Mononuclear cell (primary cell): Measurements from ENCODE around the gene OBP2B. TPM values are rescaled to one million over a fixed set of nuclear protein-coding genes. Genes with fewer than 3 reads are reported as not detected.
"Not testable (repeated sequence)": the region's sequence is repeated elsewhere in the genome, so short reads cannot be mapped to it uniquely, and the experiment has no call there.

Experiments
- H3K27me3 ChIP-seq: 2 replicates; pipeline ENCODE4 v1.6.0; 2011; ENCODE audit warnings: low read length, control low read depth; ENCODE audit not compliant: insufficient read depth
- H3K4me1 ChIP-seq: 2 replicates; pipeline ENCODE4 v1.5.1; 2011; ENCODE audit warnings: mild to moderate bottlenecking, low read length, control low read depth; ENCODE audit not compliant: insufficient read depth
- H3K4me3 ChIP-seq: 2 replicates; pipeline ENCODE4 v1.5.1; 2011; ENCODE audit warnings: mild to moderate bottlenecking, low read length, moderate library complexity
- H3K9me3 ChIP-seq: 2 replicates; pipeline ENCODE4 v1.5.1; 2011; ENCODE audit warnings: low read depth, mild to moderate bottlenecking, control low read depth, low read length
- total RNA-seq: library from RNA; depleted of rRNA; stranded (reverse); fragments of >200 nt; gene quantifications from one replicate; pipeline ENCODE4 v1.2.3, GENCODE V29; 2012

Gene OBP2B
- total RNA-seq, 1 donor, result not detected

DNA sequence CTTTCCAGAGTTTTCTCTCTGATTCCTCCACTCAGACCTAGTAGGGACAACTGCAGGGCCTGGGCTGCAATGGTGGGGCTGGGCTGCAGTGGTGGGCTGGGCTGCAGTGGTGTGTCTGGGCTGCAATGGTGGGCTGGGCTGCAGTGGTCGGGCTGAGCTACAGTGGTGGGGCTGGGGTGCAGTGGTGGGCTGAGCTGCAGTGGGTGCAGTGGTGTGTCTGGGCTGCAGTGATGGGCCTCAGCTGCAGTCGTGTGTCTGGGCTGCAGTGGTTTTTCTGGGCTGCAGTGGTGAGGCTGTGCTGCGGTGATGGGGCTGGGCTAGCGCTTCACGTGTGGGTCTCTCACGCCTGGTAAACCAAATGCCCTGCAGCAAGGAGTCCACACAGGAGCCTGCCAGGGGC, 38.6 kb upstream of the OBP2B start:
- Histone ChIP-seq H3K4me1 (no peaks in the 10 kb centered on the region), H3K27me3 (no peaks in the 10 kb centered on the region), H3K9me3 (no peaks in the 10 kb centered on the region), H3K4me3 (no peak overlapping the region)

DNA sequence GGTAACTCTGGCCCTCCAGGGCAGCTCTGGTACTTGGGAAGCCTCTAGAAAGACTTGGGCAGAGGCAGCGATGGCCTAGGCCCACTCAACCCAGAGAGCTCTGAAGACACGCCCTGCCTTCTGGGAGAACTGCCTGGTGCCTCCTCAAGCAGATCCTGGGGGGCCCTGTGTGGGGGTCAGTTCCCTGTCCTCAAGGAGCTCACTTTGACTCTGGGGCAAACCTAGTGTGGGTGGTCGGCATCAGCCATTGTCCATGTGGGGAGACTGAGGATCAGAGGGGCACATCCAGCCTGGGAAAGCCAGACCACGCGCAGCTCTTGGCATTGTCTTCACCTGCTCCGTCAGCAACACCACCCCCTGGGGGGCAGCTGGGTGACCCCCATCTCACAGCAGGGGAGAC, 37.9 kb upstream of the OBP2B start:
- Histone ChIP-seq H3K4me3 (no peak overlapping the region), H3K4me1 (no peaks in the 10 kb centered on the region), H3K9me3 (no peaks in the 10 kb centered on the region), H3K27me3 (no peaks in the 10 kb centered on the region)

DNA sequence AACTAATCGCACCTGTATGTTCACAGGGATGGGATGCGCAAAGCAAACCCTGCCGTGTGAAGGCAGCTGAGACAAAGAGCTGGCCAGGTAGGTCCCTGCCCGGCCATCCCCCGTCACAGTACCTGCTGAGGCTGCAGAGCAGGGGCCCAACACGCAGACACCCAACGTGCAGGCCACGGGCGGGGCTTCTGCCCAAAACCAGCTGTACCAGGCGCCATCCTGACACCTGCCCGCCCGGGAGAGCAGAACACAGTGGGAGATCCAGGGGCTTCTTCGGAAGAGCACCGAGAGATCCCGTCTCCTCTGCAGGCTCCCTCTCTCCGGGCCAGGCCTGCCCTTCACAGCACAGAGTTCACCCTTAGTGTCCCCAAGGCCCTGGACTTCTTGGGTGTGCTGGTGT, 37.5 kb upstream of the OBP2B start:
- no peaks in the 10 kb centered on the region for H3K9me3 ChIP-seq

DNA sequence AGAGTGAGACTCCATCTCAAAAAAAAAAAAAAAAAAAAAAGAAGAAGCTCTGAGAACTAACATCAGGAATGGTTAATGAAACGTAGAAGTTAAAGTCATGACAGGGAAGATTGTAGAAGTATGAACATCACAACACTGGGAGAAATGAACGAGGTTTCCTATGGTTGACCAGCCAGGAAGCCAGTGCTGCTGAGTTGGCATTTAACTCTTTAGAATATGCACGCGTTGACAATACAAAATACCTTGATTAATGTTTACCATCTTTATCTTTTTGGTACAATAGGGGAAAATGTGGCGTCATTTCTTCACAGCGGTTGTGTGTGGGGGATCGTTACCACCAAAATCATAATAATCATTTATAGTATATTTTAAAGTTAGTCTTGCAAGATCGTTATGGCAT, 33.9 kb upstream of the OBP2B start:
- Histone ChIP-seq H3K9me3 (no peaks in the 10 kb centered on the region), H3K4me1 (peaks cover 10% of the 10 kb centered on the region), H3K4me3 (no peak overlapping the region), H3K27me3 (no peaks in the 10 kb centered on the region)

More for the DNA sequence above, 37.5 kb upstream of the OBP2B start:
- Histone ChIP-seq H3K27me3 (no peaks in the 10 kb centered on the region), H3K4me3 (no peak overlapping the region), H3K4me1 (no peaks in the 10 kb centered on the region)

DNA sequence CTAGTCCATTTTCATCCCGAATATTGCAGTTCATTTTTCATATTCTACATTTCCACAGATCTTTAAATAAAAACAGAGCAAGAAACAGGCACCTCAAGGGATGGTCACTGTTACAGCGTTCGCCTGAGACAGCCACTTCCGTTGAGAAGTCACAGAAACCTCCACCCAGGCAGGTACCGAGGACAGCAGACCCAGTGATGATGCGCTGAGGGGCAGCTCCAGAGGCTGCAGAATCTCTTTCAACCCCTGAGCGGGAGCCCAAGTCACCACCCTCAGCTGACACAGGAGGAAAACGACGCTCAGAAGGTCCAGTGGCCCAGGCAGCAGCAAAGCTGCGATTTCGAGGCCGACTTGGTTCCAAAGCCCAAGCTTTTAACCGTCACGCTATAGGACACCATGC, 33.2 kb upstream of the OBP2B start:
- Histone ChIP-seq H3K9me3 (no peaks in the 10 kb centered on the region), H3K27me3 (no peaks in the 10 kb centered on the region), H3K4me3 (no peak overlapping the region), H3K4me1 (peaks cover 10% of the 10 kb centered on the region)

DNA sequence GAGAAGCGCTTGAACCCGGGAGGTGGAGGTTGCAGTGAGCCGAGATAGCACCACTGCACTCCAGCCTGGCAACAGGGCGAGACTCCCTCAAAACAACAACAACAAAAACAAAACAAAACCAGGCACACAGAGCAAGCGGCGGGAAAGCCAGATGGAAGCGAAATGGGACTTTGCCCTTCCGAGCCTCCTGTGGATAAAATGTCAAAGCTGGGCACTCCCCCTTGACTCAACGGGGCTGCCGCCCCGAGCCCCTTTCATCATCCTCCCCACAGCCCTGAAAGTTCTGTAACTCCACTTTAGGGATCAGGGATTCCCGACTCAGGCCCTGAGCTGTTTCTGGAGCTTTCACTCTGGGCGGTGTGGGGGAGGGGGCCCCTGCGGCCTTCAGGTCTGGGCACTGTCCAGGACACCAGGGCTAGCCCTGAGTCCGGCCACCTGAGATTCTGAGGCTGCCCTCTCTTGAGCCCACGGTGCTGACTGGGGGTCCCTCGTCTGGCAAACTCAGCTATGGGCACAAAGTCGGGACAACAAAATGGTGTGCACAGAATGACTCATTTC, 30.6 kb upstream of the OBP2B start:
- H3K4me3 ChIP-seq, result no peak overlapping the region
- no peaks in the 10 kb centered on the region for H3K9me3 ChIP-seq
- H3K4me1 ChIP-seq, result peaks cover 10% of the 10 kb centered on the region
- no peaks in the 10 kb centered on the region for H3K27me3 ChIP-seq

DNA sequence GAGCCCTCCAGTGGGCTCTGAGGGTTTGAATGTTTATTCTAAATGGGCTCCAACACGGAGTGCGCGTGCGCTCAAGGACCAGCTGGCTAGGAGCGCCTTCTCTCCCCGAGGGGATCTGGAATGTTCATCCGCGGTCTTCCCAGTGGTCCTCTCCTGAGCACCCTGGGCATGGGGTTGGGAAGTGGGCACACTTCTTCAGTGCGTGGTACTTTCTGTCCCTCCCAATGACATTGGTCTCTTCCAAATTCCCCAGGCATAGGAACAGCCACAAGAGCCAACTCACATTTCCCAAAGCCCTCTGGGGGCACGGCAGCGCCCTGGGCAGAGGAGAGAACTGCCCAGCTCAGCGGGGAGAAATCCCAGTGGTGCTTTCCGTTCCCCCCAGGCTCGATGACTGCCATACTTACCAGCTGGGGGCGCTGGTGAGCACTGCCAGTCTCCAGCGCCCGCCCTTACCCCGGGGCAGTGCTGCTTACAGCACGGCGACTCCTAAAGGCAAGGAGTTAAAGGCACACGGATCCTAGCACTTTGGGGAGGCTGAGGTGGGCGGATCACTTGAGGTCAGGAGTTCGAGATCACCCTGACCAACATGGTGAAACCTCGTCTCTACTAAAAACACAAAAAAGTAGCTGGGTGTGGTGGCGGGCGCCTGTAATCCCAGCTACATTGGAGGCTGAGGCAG, 29.9 kb upstream of the OBP2B start:
- H3K9me3 ChIP-seq, result no peaks in the 10 kb centered on the region
- H3K4me3 ChIP-seq, result no peak overlapping the region
- no peaks in the 10 kb centered on the region for H3K27me3 ChIP-seq
- H3K4me1 ChIP-seq, result peaks cover 10% of the 10 kb centered on the region

DNA sequence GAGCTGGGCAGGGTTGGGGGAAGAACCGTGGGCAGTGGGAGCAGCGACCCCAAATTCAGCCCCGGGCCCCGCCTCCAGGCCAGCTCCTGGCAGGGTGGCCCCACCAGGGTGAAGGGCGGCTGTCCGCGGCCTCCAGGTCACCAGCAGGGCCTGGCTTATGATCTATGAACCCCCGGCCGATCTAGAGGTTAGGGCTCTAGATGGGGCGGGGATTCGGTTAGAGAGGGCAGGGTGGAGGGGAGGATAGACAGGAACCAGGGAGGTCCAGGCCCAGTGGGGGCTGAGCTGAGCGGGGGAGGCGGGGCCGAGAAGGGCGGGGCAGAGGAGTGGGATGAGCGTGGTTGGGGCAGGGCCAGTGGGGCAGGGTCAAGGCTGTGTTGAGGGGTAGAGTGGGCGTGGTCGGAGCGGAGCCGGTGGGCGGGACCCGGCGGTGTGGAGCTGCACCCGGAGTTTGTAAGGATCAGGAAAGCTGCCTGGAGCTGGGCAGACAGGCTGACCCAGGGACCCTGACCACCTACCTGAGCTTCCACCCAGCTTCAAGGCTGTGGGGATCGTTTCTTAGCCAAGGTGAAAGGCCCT, 29.3 kb upstream of the OBP2B start:
- Histone ChIP-seq H3K9me3 (no peaks in the 10 kb centered on the region), H3K4me1 (peaks cover 10% of the 10 kb centered on the region), H3K27me3 (no peaks in the 10 kb centered on the region), H3K4me3 (no peak overlapping the region)

DNA sequence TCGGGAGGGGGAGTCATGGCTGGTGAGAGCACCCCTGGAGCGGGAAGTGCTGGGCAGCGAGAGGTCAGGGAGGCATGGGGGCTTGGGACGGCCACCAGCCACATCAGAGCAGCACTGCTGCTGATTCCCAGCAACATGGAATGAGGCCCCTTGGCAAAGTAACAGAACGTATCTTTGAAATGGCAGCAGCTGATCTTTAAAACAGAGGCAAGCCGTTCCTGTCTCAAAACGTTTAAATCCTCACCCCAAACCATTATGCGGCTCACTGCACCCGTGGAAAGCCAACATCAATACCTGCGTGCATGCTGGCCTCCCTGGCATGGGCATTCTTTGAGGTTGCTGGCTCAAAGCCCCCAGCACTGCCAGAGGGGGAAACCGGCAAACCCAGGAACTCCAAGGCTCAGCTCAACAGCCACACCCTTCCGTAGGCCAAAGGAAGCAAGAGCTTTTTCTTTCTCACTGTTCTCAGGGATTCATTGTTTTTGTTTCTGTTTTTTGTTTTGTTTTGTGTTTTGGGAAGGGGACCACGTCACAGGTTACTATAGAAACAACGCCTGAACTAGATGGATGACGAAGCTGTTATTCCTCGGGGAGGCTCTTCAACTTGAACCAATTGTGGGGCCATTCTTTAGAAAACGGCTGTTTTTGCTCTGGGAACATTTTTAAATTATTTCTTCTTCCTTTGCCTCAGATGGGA, 28.1 kb upstream of the OBP2B start:
- Histone ChIP-seq H3K4me3 (no peak overlapping the region), H3K27me3 (no peaks in the 10 kb centered on the region), H3K9me3 (no peaks in the 10 kb centered on the region), H3K4me1 (peaks cover 10% of the 10 kb centered on the region)

DNA sequence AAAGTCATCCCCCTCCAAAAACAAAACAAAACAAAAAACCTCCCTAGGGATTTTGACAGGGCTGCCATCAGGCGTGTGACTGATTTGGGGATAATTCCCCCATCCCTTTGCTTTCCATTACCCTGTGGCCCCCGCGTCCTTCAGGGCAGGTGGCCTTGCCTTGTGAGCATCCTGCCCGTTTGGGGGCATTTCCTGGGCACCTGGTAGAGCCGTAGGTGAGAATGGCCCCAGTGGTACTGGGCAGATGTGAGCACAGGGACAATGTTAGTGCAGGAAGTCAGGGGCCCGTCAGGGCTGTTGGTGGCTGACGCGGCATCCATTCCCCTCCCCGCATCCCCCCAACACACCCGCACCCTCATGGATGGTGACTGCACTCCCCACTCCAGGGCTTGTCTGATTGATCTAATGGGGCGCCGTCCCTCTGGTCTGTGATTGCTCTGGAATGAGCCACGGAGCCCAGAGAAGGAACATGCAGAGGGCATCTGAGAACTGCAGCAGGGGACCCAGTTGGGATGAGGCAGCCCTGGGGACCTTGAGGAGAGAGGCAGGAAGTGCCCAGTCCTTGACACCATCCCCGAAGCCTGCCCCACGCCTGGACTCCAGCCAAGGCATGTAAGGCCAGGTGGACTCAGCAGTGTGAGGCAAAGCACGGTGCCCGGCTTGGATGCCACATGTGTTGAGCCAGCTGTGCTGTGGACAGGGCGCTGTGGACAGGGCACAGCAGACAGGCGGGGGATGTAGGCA, 27.4 kb upstream of the OBP2B start:
- H3K4me1 ChIP-seq, H3K4me3 ChIP-seq, H3K9me3 ChIP-seq, H3K27me3 ChIP-seq: not testable (repeated sequence)

DNA sequence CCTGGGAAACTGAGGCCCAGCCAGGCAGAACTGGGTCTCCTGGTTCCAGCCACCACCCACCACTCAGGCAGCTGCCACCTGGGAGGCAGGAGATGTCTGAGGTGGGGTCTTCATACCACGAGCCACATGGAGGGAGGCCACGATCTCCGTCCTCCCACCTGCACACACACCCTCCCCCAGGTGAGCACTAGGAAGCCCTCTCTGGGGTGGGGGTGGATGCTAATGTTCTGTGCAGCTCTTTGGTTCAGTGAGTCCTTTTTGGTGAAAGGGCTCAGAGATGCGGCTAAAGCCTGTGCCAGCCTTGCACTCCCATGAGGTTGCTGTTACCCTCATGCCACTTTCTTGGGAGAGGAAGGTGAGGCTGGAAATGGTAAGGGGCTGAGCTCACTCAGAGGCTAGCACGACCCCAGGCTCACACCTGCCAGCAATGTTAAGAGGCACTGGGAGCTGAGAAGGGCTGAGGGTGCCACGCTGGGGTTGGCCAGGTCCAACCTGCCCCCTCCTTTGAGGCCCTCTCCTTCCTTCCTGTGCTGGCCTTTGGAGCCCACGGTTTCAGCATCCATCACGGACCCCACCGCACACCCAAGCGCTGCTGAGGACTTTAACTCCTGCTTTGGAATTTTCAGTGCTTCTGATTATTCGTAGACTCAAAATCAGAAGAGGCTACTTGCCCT, 26.6 kb upstream of the OBP2B start:
- Histone ChIP-seq H3K4me3 (no peak overlapping the region), H3K27me3 (no peaks in the 10 kb centered on the region), H3K9me3 (no peaks in the 10 kb centered on the region), H3K4me1 (peaks cover 10% of the 10 kb centered on the region)

DNA sequence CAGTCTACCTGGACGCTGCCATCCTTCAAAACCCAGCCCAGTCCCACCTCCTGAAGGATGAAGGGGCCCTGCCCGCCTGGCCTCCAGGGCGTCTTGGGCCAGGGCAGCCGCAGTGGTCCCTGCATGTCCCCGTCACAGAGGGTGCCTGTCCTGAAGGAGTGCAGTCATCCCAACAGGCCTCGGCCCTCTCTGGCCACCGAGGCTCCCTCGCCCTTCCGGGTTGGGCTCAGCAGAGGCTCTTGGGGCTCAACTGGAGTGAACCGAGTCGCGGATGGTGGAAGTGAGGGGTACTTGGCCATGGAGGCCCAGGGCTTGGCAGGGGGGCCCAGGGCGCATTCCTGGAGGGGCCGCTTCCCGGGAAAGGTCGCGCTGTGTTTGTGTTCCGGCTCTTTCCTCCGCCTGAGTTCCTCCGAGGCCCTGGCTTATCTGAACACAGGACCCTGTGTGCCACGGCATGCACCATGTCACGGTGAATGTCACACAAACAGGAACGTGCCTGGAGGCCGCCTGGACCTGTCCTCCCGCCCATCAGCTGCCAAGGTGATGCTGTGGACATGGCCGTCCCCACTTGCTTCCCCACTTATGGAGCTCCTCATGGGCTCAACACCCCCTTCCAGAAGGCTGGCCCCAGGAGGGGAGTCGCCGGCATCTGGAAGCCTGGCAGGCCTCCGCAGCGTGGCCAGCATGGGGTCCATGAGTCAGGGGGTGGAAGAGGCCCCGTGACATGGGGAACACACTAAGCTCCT, 25.7 kb upstream of the OBP2B start:
- Histone ChIP-seq H3K4me3 (no peak overlapping the region), H3K9me3 (no peaks in the 10 kb centered on the region), H3K4me1 (peaks cover 10% of the 10 kb centered on the region), H3K27me3 (no peaks in the 10 kb centered on the region)

DNA sequence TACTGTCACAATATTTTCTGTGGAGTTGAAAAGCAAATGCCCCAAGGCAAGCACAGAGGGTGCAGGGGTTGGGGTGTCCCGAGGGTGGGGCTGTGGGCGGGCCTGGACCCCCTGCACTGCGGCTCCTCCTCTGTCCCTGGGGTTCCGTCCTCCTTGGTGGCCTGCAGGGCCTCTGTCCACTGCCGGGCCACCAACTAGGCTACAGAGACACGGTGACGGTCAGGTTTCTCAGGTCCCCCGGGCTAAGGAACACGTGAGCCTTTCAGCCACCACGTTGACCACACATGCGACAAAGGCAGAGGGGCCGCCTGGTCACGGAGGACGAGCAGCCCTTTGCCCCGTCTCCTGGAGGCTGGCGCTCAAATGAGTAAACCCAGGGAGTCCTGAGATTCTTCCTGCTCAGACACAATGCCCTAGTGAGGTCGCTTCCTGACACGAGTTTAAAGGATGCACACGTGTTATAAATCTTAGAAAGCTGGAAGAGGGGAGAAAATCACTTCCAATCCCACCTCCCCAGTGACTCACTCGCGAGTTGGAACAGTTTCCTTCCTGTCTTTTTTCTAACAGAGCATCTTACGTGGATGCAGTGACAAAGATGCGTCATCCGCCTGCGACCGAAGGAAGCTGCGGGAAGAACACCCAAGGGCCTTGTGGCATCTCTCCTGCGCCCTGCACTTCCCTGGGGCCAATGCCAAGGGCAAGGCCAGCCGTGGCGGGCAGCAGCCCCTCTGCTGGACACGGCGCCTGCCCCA, 24.8 kb upstream of the OBP2B start:
- H3K4me1 ChIP-seq, result peaks cover 5% of the 10 kb centered on the region
- H3K4me3 ChIP-seq, result no peak overlapping the region
- H3K27me3 ChIP-seq, result no peaks in the 10 kb centered on the region
- H3K9me3 ChIP-seq, result no peaks in the 10 kb centered on the region
